ENCODE results near the gene CDH22.

DNA sequence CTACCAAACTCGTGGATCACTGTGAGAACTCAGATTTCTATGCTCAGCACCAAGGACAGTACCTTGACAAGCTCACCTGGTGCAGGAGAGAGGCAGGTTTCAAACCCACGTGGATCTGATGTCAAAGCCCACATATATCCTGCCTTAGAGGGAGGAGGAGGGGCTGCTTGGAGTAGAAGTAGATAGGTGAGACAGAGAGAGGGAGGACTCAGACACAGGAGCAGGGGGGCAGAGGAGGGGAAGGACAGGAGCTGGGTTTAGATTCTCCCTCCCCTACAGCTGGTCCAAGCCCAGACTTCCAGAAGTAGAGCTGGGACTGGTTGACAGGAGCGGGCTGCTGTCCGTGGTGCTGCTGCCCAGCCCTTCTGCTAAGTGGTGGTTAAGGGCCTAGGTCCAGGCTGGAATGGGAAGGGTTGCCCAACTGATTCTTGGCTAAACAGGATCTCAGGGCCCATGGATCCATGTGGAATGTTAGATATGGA lies 77.5 kb downstream of the CDH22 start:
- TF ChIP-seq CTCF (IDR thresholded peaks at IDR 0.05), result no peak
- no peak for TF ChIP-seq EZH2 (IDR thresholded peaks at IDR 0.05)
- TF ChIP-seq EZH2phosphoT487 (IDR thresholded peaks at IDR 0.05), result no peak
